Endothelial cell of umbilical vein (primary cell): Measurements from ENCODE around the gene CLDN9. TPM values are rescaled to one million over a fixed set of nuclear protein-coding genes. Genes with fewer than 3 reads are reported as not detected.

ENCODE experiments used
- BruUV-seq: library from RNA; stranded (reverse); fragments of 400-500 nt; replicated peaks from 2 replicates; lab custom pipeline; 2021; lab: Mats Ljungman, UMichigan
- CTCF ChIA-PET: fragments of 300-600, 350-600 bp; sonication (Branson Sonifier 250); formaldehyde crosslinking; loops from one replicate; lab custom pipeline; 2021; ENCODE audit warnings: antibody characterized with exemption, inconsistent platforms; lab: Charles Lee
- POLR2A ChIA-PET: fragments of 300-600, 350-600 bp; sonication (Branson Sonifier 250); formaldehyde crosslinking; loops from one replicate; lab custom pipeline; 2021; ENCODE audit warnings: antibody characterized with exemption, inconsistent platforms; lab: Charles Lee
- DNase-seq: peaks from one replicate; pipeline ENCODE4 v3.0.0-alpha.2; 2011; ENCODE audit warnings: low read depth, low spot score
- FAIRE-seq: peaks from 2 replicates; lab custom pipeline; 2011; peaks lifted over from hg19 to GRCh38; lab: Jason Lieb, UNC
- H2AFZ ChIP-seq: 2 replicates; pipeline ENCODE4 v1.6.0; 2012; ENCODE audit warnings: low read depth, low read length, control low read depth, inconsistent platforms
- H3K27ac ChIP-seq: 2 replicates; pipeline ENCODE4 v1.5.1; 2011; ENCODE audit warnings: low read depth, mild to moderate bottlenecking, control low read depth, low read length, moderate library complexity; ENCODE audit not compliant: insufficient read depth
- H3K27me3 ChIP-seq, 2 experiments: 2 replicates each; pipeline versions ENCODE4 v1.6.0 to v1.6.1; 2011; ENCODE audit warnings: low read length in 2 of 2, mixed read lengths in 1 of 2; ENCODE audit not compliant: control insufficient read depth in 2 of 2, insufficient read depth in 2 of 2
- H3K36me3 ChIP-seq, 2 experiments: 2 replicates in 1 of 2; 3 replicates in 1 of 2; pipeline ENCODE4 v1.5.1; 2011; ENCODE audit warnings: low read length in 2 of 2, mild to moderate bottlenecking in 1 of 2, moderate library complexity in 1 of 2; ENCODE audit not compliant: control insufficient read depth in 2 of 2, insufficient read depth in 2 of 2; ENCODE audit errors: extremely low read depth in 1 of 2
- H3K4me1 ChIP-seq: 3 replicates; pipeline ENCODE4 v1.5.1; 2011; ENCODE audit warnings: mild to moderate bottlenecking, low read length; ENCODE audit not compliant: control insufficient read depth, insufficient read depth; ENCODE audit errors: extremely low read depth
- H3K4me2 ChIP-seq: 2 replicates; pipeline ENCODE4 v1.6.1; 2011; ENCODE audit warnings: low read length, control low read depth, mixed read lengths; ENCODE audit not compliant: insufficient read depth
- H3K4me3 ChIP-seq, 3 experiments: fragments of 200-600 bp in 1 of 3; sonication (generic), shearing (Covaris generic) in 1 of 3; replicated peaks in 1 of 3; 2 replicates each; pipeline ENCODE4 v1.5.1; 2011 to 2016; ENCODE audit warnings: control low read depth in 3 of 3, low read length in 3 of 3, mild to moderate bottlenecking in 2 of 3, inconsistent platforms in 1 of 3, low read depth in 1 of 3, moderate library complexity in 1 of 3; ENCODE audit not compliant: insufficient read depth in 1 of 3
- H3K79me2 ChIP-seq: 2 replicates; pipeline ENCODE4 v1.6.0; 2012; ENCODE audit warnings: low read length, inconsistent platforms; ENCODE audit not compliant: control insufficient read depth, insufficient read depth
- H3K9ac ChIP-seq: replicated peaks from 2 replicates; pipeline ENCODE3; 2011; ENCODE audit warnings: low read length, control low read depth; ENCODE audit not compliant: insufficient read depth; ENCODE audit errors: extremely low read depth
- H3K9me1 ChIP-seq: replicated peaks from 3 replicates; pipeline ENCODE4 v1.6.0; 2011; ENCODE audit warnings: mild to moderate bottlenecking, low read length; ENCODE audit not compliant: control insufficient read depth, insufficient read depth; ENCODE audit errors: extremely low read depth
- H3K9me3 ChIP-seq: replicated peaks from 2 replicates; pipeline ENCODE4 v1.5.1; 2012; ENCODE audit warnings: low read length, inconsistent platforms; ENCODE audit not compliant: control insufficient read depth, insufficient read depth
- H4K20me1 ChIP-seq: replicated peaks from 2 replicates; pipeline ENCODE3; 2011; ENCODE audit warnings: mild to moderate bottlenecking, low read length; ENCODE audit not compliant: control insufficient read depth, insufficient read depth; ENCODE audit errors: extremely low read depth
- EZH2 ChIP-seq: IDR thresholded peaks from 2 replicates; pipeline ENCODE4 v1.6.1; 2012; ENCODE audit warnings: borderline replicate concordance, low read depth, mild to moderate bottlenecking, moderate library complexity, low read length, inconsistent platforms; ENCODE audit not compliant: severe bottlenecking
- FOS ChIP-seq: IDR thresholded peaks from 2 replicates; pipeline ENCODE4 v1.6.1; 2011; ENCODE audit warnings: mild to moderate bottlenecking, low read length, moderate library complexity, borderline replicate concordance; ENCODE audit not compliant: insufficient read depth
- GATA2 ChIP-seq: IDR thresholded peaks from 2 replicates; pipeline ENCODE4 v1.7.0; 2011; ENCODE audit warnings: low read depth, mild to moderate bottlenecking, moderate library complexity, mixed read lengths, low read length; ENCODE audit not compliant: insufficient read length, insufficient read depth
- JUN ChIP-seq: IDR thresholded peaks from 2 replicates; pipeline ENCODE4 v1.6.1; 2011; ENCODE audit warnings: borderline replicate concordance, low read depth; ENCODE audit not compliant: insufficient read length, insufficient read depth
- MYC ChIP-seq: IDR thresholded peaks from one replicate; pipeline ENCODE4 v1.6.1; 2011; ENCODE audit warnings: mild to moderate bottlenecking, low read depth, low read length
- POLR2A ChIP-seq: IDR thresholded peaks from 2 replicates; pipeline ENCODE4 v1.6.1; 2012; ENCODE audit warnings: low read depth, mild to moderate bottlenecking, control low read depth, low read length
- POLR2AphosphoS5 ChIP-seq: IDR thresholded peaks from 2 replicates; pipeline ENCODE4 v1.6.1; 2012; ENCODE audit warnings: low read depth, mild to moderate bottlenecking, control low read depth, low read length, moderate library complexity; ENCODE audit not compliant: insufficient read depth
- dilution Hi-C: fragments of 300-500 bp; cut with MboI; formaldehyde crosslinking; loops from one replicate; pipeline ENCODE4 v1.15.0; 2019; ENCODE audit warnings: low sequenced_read_pairs; ENCODE audit not compliant: extremely low pct_ligation_motif_present
- intact Hi-C: fragments of 100-400 bp; cut with micrococcal nuclease; formaldehyde crosslinking; loops from one replicate; pipeline ENCODE4 v1.10.0; 2022
- polyA plus RNA-seq, 4 experiments: library from polyadenylated mRNA; depleted of rRNA in 3 of 4; stranded (reverse) in 3 of 4; unstranded in 1 of 4; fragments of >200 nt; gene quantifications; 2 replicates each; pipeline versions ENCODE4 v1.2.1 to v1.2.3, GENCODE V29; 2011 to 2012; ENCODE audit warnings: missing spikeins in 1 of 4
- total RNA-seq: library from RNA; stranded (reverse); gene quantifications from 2 replicates; pipeline ENCODE4 v1.2.3, GENCODE V29; 2021
- TF ChIP-seq, protein P1 (sequence below), 2 donors: IDR thresholded peaks; 1 replicate in 1 of 2; 2 replicates in 1 of 2; pipeline ENCODE4 v1.5.1; 2011; ENCODE audit warnings: low read length in 2 of 2, mild to moderate bottlenecking in 2 of 2, moderate library complexity in 2 of 2, control low read depth in 1 of 2, inconsistent platforms in 1 of 2, low read depth in 1 of 2; ENCODE audit not compliant: insufficient read depth in 1 of 2; ENCODE audit errors: extremely low read depth in 1 of 2
- TF ChIP-seq, protein P2 (sequence below): IDR thresholded peaks from 2 replicates; pipeline ENCODE4 v1.6.1; 2011; ENCODE audit not compliant: insufficient read depth, insufficient read length

Gene CLDN9
- total and polyA plus RNA-seq, 2 donors (not counting 3 experiments of a cell fraction or from before 2014, with no cell fraction given) = 0.06 TPM; not detected in 1

DNA sequence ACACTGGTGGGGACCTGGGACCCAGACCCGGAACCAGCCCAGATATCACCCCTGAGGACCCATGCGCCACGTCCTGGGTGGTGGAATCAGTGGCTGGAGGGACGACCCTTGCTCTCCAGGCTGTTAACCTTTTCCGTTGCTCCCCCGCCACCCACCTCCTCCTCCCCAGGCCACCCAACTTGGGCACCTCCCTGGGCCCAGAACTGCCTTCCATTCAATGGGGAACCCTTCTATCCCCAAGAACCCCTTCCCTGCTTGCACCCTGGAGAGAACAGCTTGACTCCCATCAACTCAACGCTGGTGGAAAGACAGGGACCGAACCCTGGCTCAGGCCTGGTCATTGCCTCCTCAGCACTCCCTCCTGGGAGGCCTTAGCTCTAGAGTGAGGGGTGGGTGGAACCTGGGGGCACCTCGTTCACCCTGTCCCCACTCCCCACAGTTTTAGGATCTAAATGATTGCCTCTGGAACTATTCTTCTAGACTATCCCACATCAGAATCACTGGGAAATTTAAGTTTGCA, 47.1 kb downstream of the CLDN9 start:
- intact Hi-C loops = loop anchor here (1.0 to 2.0 kb wide), 7 partner anchors 28 to 70 kb away; no protein-coding TSS in a partner anchor
- Histone ChIP-seq H3K4me3 (no peak overlapping the region), H3K36me3 (no peaks in the 10 kb centered on the region), H3K9me3 (no peaks in the 10 kb centered on the region), H3K4me1 (peaks cover 11% of the 10 kb centered on the region), H2AFZ (peak overlapping the region; percentile 48), H3K27ac (peak overlapping the region; percentile 58), H3K79me2 (no peaks in the 10 kb centered on the region), H3K9ac (peak overlapping the region; percentile 42), H3K4me2 (peak overlapping the region; percentile 15), H3K27me3 (no peaks in the 10 kb centered on the region), H3K9me1 (no peaks in the 10 kb centered on the region), H4K20me1 (no peaks in the 10 kb centered on the region)
- BruUV-seq = TSS peak; percentile 54
- POLR2A ChIA-PET = interaction anchor here (2.1 kb wide), 1 partner anchor 70 kb away, joined by 5 read pairs; no protein-coding TSS in a partner anchor
- TF ChIP-seq, protein P1, sequence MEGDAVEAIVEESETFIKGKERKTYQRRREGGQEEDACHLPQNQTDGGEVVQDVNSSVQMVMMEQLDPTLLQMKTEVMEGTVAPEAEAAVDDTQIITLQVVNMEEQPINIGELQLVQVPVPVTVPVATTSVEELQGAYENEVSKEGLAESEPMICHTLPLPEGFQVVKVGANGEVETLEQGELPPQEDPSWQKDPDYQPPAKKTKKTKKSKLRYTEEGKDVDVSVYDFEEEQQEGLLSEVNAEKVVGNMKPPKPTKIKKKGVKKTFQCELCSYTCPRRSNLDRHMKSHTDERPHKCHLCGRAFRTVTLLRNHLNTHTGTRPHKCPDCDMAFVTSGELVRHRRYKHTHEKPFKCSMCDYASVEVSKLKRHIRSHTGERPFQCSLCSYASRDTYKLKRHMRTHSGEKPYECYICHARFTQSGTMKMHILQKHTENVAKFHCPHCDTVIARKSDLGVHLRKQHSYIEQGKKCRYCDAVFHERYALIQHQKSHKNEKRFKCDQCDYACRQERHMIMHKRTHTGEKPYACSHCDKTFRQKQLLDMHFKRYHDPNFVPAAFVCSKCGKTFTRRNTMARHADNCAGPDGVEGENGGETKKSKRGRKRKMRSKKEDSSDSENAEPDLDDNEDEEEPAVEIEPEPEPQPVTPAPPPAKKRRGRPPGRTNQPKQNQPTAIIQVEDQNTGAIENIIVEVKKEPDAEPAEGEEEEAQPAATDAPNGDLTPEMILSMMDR (IDR thresholded peaks at IDR 0.05; ENCODE audit: extremely low read depth in 1 of 2, insufficient read depth in 1 of 2, low read depth in 1 of 2, low read length in 2 of 2) = no peak
- TF ChIP-seq EZH2 (no peak), JUN (no peak), POLR2AphosphoS5 (no peak), MYC (no peak), GATA2 (no peak), POLR2A (no peak), FOS (no peak)
- TF ChIP-seq, protein P2, sequence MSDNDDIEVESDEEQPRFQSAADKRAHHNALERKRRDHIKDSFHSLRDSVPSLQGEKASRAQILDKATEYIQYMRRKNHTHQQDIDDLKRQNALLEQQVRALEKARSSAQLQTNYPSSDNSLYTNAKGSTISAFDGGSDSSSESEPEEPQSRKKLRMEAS = no peak
- no peak for DNase-seq
- no peak for FAIRE-seq
- dilution Hi-C loops = no loop called here
- CTCF ChIA-PET = interaction anchor here (0.7 to 2.9 kb wide), 31 partner anchors 16 to 112 kb away, joined by 3 to 113 read pairs (median 7); partner anchors contain the start of genes TNFRSF12A, ZNF205, ZNF213 and ZSCAN10
